ENCODE measurements around the gene LIN37.

The LIN37 gene

GRCh38 chr19:35741203-35741515 is 7.2 kb upstream of the LIN37 start:
- Histone ChIP-seq H3K27ac (peak overlapping the region; percentile 57 to 87), H3K4me3 (peak overlapping the region; percentile 77)
- TF ChIP-seq CTCF (IDR thresholded peaks at IDR 0.05), result no peak
- no peak for DNase-seq (ENCODE audit: low spot score)

- DNase-seq (ENCODE audit: low spot score), result no peak
- peak within 1 kb of the TSS; percentile 77 for H3K4me3 ChIP-seq
- peak within 1 kb of the TSS; percentile 57 to 87 for H3K27ac ChIP-seq
- TF ChIP-seq CTCF (IDR thresholded peaks at IDR 0.05), result no peak
Measured at GRCh38 chr19:35742121-35742724, 6.2 kb upstream of the LIN37 start, which contains the start of gene IGFLR1. Gene IGFLR1 (minus strand): TSS chr19:35742452. CDS start chr19:35741180, 1,272 bp downstream.

GRCh38 chr19:35743640-35744429 is 4.5 kb upstream of the LIN37 start:
- DNase-seq (ENCODE audit: low spot score), result no peak
- peak overlapping the region; percentile 99 to 100 for H3K27ac ChIP-seq
- TF ChIP-seq CTCF (IDR thresholded peaks at IDR 0.05), result no peak
- peak overlapping the region; percentile 87 for H3K4me3 ChIP-seq

- peak overlapping the region; percentile 87 for H3K4me3 ChIP-seq
- peak; percentile 98 for DNase-seq (ENCODE audit: low spot score)
- TF ChIP-seq CTCF (IDR thresholded peaks at IDR 0.05), result no peak
- H3K27ac ChIP-seq, result peak overlapping the region; percentile 99 to 100
Measured at GRCh38 chr19:35744430-35745327, 3.7 kb upstream of the LIN37 start.

- Histone ChIP-seq H3K4me3 (peak within 1 kb of the TSS; percentile 87), H3K27ac (peak within 1 kb of the TSS; percentile 99 to 100)
- DNase-seq (ENCODE audit: low spot score), result peak; percentile 98
- TF ChIP-seq CTCF (IDR thresholded peaks at IDR 0.05), result no peak
Measured at GRCh38 chr19:35745328-35746086, 2.9 kb upstream of the LIN37 start, which contains the start of the genes PSENEN and U2AF1L4. Gene PSENEN (plus strand): TSS chr19:35745651. CDS start chr19:35745931, 280 bp downstream. Gene U2AF1L4 (minus strand): TSS chr19:35745418. CDS start chr19:35745391, 27 bp downstream.

GRCh38 chr19:35746087-35746462 is 2.3 kb upstream of the LIN37 start:
- Histone ChIP-seq H3K4me3 (peak overlapping the region; percentile 87), H3K27ac (peak overlapping the region; percentile 84 to 100)
- no peak for TF ChIP-seq CTCF (IDR thresholded peaks at IDR 0.05)
- DNase-seq (ENCODE audit: low spot score), result no peak
